H9 (cell line): ENCODE data around the gene PPP1R12B. TPM values are rescaled to one million over a fixed set of nuclear protein-coding genes. Genes with fewer than 3 reads are reported as not detected.

ENCODE experiments used
- DNase-seq: peaks from one replicate; pipeline ENCODE4 v3.0.0-alpha.2; 2017
- H2AFZ ChIP-seq: one replicate; pipeline ENCODE4 v1.6.1; 2013; ENCODE audit warnings: mild to moderate bottlenecking, low read length, control low read depth, moderate library complexity
- H2AK5ac ChIP-seq: 2 replicates; pipeline ENCODE4 v1.6.1; 2013; ENCODE audit warnings: low read length, control low read depth, mixed read lengths; ENCODE audit not compliant: insufficient read length
- H2BK120ac ChIP-seq: one replicate; pipeline ENCODE4 v1.6.1; 2013; ENCODE audit warnings: low read depth, mild to moderate bottlenecking, low read length, control low read depth, inconsistent platforms; ENCODE audit not compliant: poor library complexity, severe bottlenecking
- H2BK12ac ChIP-seq: 2 replicates; pipeline ENCODE4 v1.6.1; 2013; ENCODE audit warnings: low read length, control low read depth, mixed read lengths, low read depth; ENCODE audit not compliant: insufficient read length
- H2BK15ac ChIP-seq: 2 replicates; pipeline ENCODE4 v1.6.1; 2013; ENCODE audit warnings: low read depth, low read length, control low read depth
- H2BK20ac ChIP-seq: one replicate; pipeline ENCODE4 v1.6.1; 2013; ENCODE audit warnings: low read depth, mild to moderate bottlenecking, low read length, control low read depth, inconsistent platforms; ENCODE audit not compliant: poor library complexity, severe bottlenecking
- H2BK5ac ChIP-seq: 2 replicates; pipeline ENCODE4 v1.6.1; 2013; ENCODE audit warnings: low read length, control low read depth, mixed read lengths; ENCODE audit not compliant: insufficient read length
- H3K14ac ChIP-seq: 2 replicates; pipeline ENCODE4 v1.6.1; 2013; ENCODE audit warnings: low read length, control low read depth; ENCODE audit not compliant: insufficient read depth
- H3K18ac ChIP-seq: 2 replicates; pipeline ENCODE4 v1.6.1; 2013; ENCODE audit warnings: low read depth, mild to moderate bottlenecking, mixed read lengths, low read length, control low read depth; ENCODE audit not compliant: insufficient read length
- H3K23ac ChIP-seq: 2 replicates; pipeline ENCODE4 v1.6.1; 2013; ENCODE audit warnings: low read length, control low read depth, mixed read lengths, low read depth; ENCODE audit not compliant: insufficient read length
- H3K23me2 ChIP-seq: 2 replicates; pipeline ENCODE4 v1.6.1; 2013; ENCODE audit warnings: low read depth, mild to moderate bottlenecking, mixed read lengths, low read length, control low read depth; ENCODE audit not compliant: insufficient read length, poor library complexity, severe bottlenecking
- H3K27ac ChIP-seq: 2 replicates; pipeline ENCODE4 v1.5.1; 2013; ENCODE audit warnings: low read length, control low read depth, mixed read lengths, low read depth; ENCODE audit not compliant: insufficient read length
- H3K27me3 ChIP-seq: 2 replicates; pipeline ENCODE4 v1.6.1; 2013; ENCODE audit warnings: low read length, control low read depth, inconsistent platforms; ENCODE audit not compliant: insufficient read depth
- H3K4ac ChIP-seq: 2 replicates; pipeline ENCODE4 v1.6.1; 2013; ENCODE audit warnings: low read depth, mild to moderate bottlenecking, control low read depth, inconsistent platforms, low read length, moderate library complexity
- H3K4me1 ChIP-seq: 2 replicates; pipeline ENCODE4 v1.6.1; 2013; ENCODE audit warnings: low read length, control low read depth, inconsistent platforms; ENCODE audit not compliant: insufficient read depth
- H3K4me2 ChIP-seq: 2 replicates; pipeline ENCODE4 v1.6.1; 2013; ENCODE audit warnings: low read length, control low read depth, mixed read lengths; ENCODE audit not compliant: insufficient read length, insufficient read depth
- H3K56ac ChIP-seq: 2 replicates; pipeline ENCODE4 v1.6.1; 2013; ENCODE audit warnings: low read depth, mild to moderate bottlenecking, mixed read lengths, low read length, control low read depth; ENCODE audit not compliant: insufficient read length
- H3K79me1 ChIP-seq: 2 replicates; pipeline ENCODE4 v1.6.1; 2013; ENCODE audit warnings: low read depth, mild to moderate bottlenecking, moderate library complexity, low read length, control low read depth, inconsistent platforms; ENCODE audit not compliant: insufficient read depth, poor library complexity, severe bottlenecking
- H3K79me2 ChIP-seq: 2 replicates; pipeline ENCODE4 v1.6.1; 2013; ENCODE audit warnings: low read length, control low read depth, inconsistent platforms; ENCODE audit not compliant: insufficient read depth
- H3K9ac ChIP-seq: 2 replicates; pipeline ENCODE4 v1.6.1; 2013; ENCODE audit warnings: low read length, control low read depth, mixed read lengths; ENCODE audit not compliant: insufficient read length; ENCODE audit errors: extremely low read depth
- H3K9me3 ChIP-seq: one replicate; pipeline ENCODE4 v1.6.1; 2013; ENCODE audit warnings: low read depth, low read length, inconsistent platforms; ENCODE audit not compliant: control insufficient read depth
- H3T11ph ChIP-seq: one replicate; pipeline ENCODE4 v1.6.1; 2013; ENCODE audit warnings: mild to moderate bottlenecking, low read length, control low read depth, inconsistent platforms
- H4K20me1 ChIP-seq: one replicate; pipeline ENCODE4 v1.6.1; 2013; ENCODE audit not compliant: control insufficient read depth, insufficient read length, insufficient read depth
- H4K5ac ChIP-seq: 2 replicates; pipeline ENCODE4 v1.6.1; 2013; ENCODE audit warnings: low read depth, mild to moderate bottlenecking, mixed read lengths, low read length, control low read depth; ENCODE audit not compliant: insufficient read length
- H4K8ac ChIP-seq: replicated peaks from 2 replicates; pipeline ENCODE4 v1.6.1; 2013; ENCODE audit warnings: low read length, control low read depth, mixed read lengths, low read depth; ENCODE audit not compliant: insufficient read length
- H4K91ac ChIP-seq: 2 replicates; pipeline ENCODE4 v1.6.1; 2013; ENCODE audit warnings: low read depth, mild to moderate bottlenecking, moderate library complexity, mixed read lengths, low read length, control low read depth; ENCODE audit not compliant: insufficient read length
- H3K27ac Mint-ChIP-seq, 3 experiments: 2 replicates in 2 of 3; 3 replicates in 1 of 3; pipeline ENCODE4 v1.8.0; 2020 to 2021; ENCODE audit warnings: mixed read lengths in 3 of 3, mild to moderate bottlenecking in 1 of 3, moderate library complexity in 1 of 3
- H3K27me3 Mint-ChIP-seq: 2 replicates; pipeline ENCODE4 v1.8.0; 2021; ENCODE audit warnings: low read depth, mild to moderate bottlenecking, moderate library complexity, mixed read lengths
- H3K36me3 Mint-ChIP-seq, 3 experiments: 2 replicates in 2 of 3; 3 replicates in 1 of 3; pipeline ENCODE4 v1.8.0; 2020 to 2021; ENCODE audit warnings: low read depth in 3 of 3, mixed read lengths in 3 of 3; ENCODE audit not compliant: insufficient read depth in 1 of 3
- H3K4me1 Mint-ChIP-seq, 2 experiments: 2 replicates each; pipeline ENCODE4 v1.8.0; 2020; ENCODE audit warnings: mixed read lengths in 2 of 2
- H3K4me3 Mint-ChIP-seq, 2 experiments: 2 replicates in 1 of 2; 3 replicates in 1 of 2; pipeline ENCODE4 v1.8.0; 2020 to 2021; ENCODE audit warnings: mild to moderate bottlenecking in 2 of 2, mixed read lengths in 2 of 2, moderate library complexity in 1 of 2
- H3K9me3 Mint-ChIP-seq, 2 experiments: 2 replicates in 1 of 2; 3 replicates in 1 of 2; pipeline ENCODE4 v1.8.0; 2020; ENCODE audit warnings: mild to moderate bottlenecking in 2 of 2, mixed read lengths in 2 of 2, moderate library complexity in 1 of 2
- WGBS: extraction: QIAGEN DNeasy Blood & Tissue Kit; methylation state at CpG from one replicate; pipeline ENCODE4 v1.1.7; 2013; ENCODE audit warnings: missing lambda C conversion rate, low lambda C conversion rate, mixed read lengths; ENCODE audit not compliant: insufficient read length; ENCODE audit errors: extremely low coverage; 5-methylcytosine and 5-hydroxymethylcytosine counted together
- total RNA-seq: library from RNA; stranded (reverse); gene quantifications from 2 replicates; pipeline ENCODE4 v1.2.1, GENCODE V29; 2021
- TF ChIP-seq, protein P1 (sequence below): fragments of 200-600 bp; sonication (generic); conservative IDR thresholded peaks from 3 replicates; pipeline ENCODE4 v1.8.0; 2021; ENCODE audit warnings: antibody characterized with exemption, mild to moderate bottlenecking

The PPP1R12B gene
- total RNA-seq, 1 experiment from 2014 or later, result 12.9 TPM

DNA sequence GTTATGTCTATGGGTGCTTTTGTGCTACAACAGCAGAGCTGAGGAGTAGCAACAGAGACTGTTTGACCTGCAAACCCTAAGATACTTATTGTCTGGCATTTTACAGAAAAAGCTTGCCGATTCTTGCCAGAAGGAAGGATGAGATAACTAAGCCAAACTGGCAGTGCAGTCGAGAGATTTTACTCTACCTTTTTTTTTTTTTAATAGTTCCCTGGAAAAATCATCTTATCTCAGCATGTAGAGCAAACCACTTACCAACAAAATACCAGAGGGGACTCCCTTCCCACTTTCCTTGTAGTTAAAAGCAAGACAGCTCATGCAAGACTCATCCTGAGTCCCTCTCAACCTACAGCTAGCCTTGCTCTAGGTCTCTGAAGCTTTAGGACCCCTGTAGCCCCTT, 228.9 kb downstream of the PPP1R12B start:
- Histone ChIP-seq H3K9me3 (no peaks in the 10 kb centered on the region), H3K27ac (no peak overlapping the region), H4K5ac (no peak overlapping the region), H3K79me1 (no peaks in the 10 kb centered on the region), H3K23ac (no peak overlapping the region), H3K18ac (no peak overlapping the region), H4K20me1 (no peaks in the 10 kb centered on the region), H2BK5ac (no peak overlapping the region), H2AK5ac (no peak overlapping the region), H3K14ac (no peak overlapping the region), H4K91ac (no peak overlapping the region), H3K23me2 (no peaks in the 10 kb centered on the region), H3T11ph (no peak overlapping the region), H2AFZ (no peak overlapping the region), H3K56ac (no peak overlapping the region), H3K9ac (no peak overlapping the region), H2BK15ac (no peak overlapping the region), H3K4me2 (no peak overlapping the region), H3K27me3 (no peaks in the 10 kb centered on the region), H2BK120ac (no peak overlapping the region), H2BK20ac (no peak overlapping the region), H2BK12ac (no peak overlapping the region), H4K8ac (no peak overlapping the region), H3K4ac (no peak overlapping the region), H3K79me2 (no peaks in the 10 kb centered on the region), H3K4me1 (peaks cover 3% of the 10 kb centered on the region; the same call in 1 of the 2 replicates)
- no CpG with 5 or more reads among the region's 2 CpGs for WGBS
- H3K4me1 Mint-ChIP-seq, result peaks cover 45 to 48% of the 10 kb centered on the region in 2 experiments
- H3K27ac Mint-ChIP-seq, result peak overlapping the region; percentile 32 to 91 (median 74); a peak in 4 of 7 replicates
- H3K36me3 Mint-ChIP-seq, result no peaks in the 10 kb centered on the region; a peak in 1 of 7 replicates
- no peak for DNase-seq
- peak overlapping the region in 1 of 2 experiments; percentile 41; a peak in 2 of 5 replicates for H3K4me3 Mint-ChIP-seq
- no peaks in the 10 kb centered on the region for H3K9me3 Mint-ChIP-seq
- TF ChIP-seq, protein P1, sequence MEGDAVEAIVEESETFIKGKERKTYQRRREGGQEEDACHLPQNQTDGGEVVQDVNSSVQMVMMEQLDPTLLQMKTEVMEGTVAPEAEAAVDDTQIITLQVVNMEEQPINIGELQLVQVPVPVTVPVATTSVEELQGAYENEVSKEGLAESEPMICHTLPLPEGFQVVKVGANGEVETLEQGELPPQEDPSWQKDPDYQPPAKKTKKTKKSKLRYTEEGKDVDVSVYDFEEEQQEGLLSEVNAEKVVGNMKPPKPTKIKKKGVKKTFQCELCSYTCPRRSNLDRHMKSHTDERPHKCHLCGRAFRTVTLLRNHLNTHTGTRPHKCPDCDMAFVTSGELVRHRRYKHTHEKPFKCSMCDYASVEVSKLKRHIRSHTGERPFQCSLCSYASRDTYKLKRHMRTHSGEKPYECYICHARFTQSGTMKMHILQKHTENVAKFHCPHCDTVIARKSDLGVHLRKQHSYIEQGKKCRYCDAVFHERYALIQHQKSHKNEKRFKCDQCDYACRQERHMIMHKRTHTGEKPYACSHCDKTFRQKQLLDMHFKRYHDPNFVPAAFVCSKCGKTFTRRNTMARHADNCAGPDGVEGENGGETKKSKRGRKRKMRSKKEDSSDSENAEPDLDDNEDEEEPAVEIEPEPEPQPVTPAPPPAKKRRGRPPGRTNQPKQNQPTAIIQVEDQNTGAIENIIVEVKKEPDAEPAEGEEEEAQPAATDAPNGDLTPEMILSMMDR, result no peak
- no peaks in the 10 kb centered on the region for H3K27me3 Mint-ChIP-seq
